CMK (cell line): ENCODE results near the gene SPAG9.

Source experiments
- DNase-seq: peaks from one replicate; pipeline ENCODE4 v3.0.0-alpha.2; 2010; ENCODE audit warnings: low read depth

SPAG9 gene

GRCh38 chr17:50988427-50988826 is 132.2 kb downstream of the SPAG9 start:
- no peak for DNase-seq

GRCh38 chr17:50986989-50987660 is 133.5 kb downstream of the SPAG9 start:
- no peak for DNase-seq

- no peak for DNase-seq
These were observed 139.4 kb downstream of the SPAG9 start for GRCh38 chr17:50981279-50981678.

GRCh38 chr17:50979524-50979927 is 141.1 kb downstream of the SPAG9 start:
- no peak for DNase-seq

- DNase-seq: no peak
These were observed 143.0 kb downstream of the SPAG9 start for GRCh38 chr17:50977487-50978159.

GRCh38 chr17:50976951-50977472 is 143.7 kb downstream of the SPAG9 start:
- no peak for DNase-seq

- DNase-seq: no peak
These were observed 146.8 kb downstream of the SPAG9 start for GRCh38 chr17:50973557-50974494.

- DNase-seq: no peak
These were observed 148.1 kb downstream of the SPAG9 start for GRCh38 chr17:50972577-50972976.

GRCh38 chr17:50967795-50968194 is 152.9 kb downstream of the SPAG9 start:
- no peak for DNase-seq

- no peak for DNase-seq
These were observed 154.5 kb downstream of the SPAG9 start for GRCh38 chr17:50966163-50966666.

GRCh38 chr17:50963139-50963538 is 157.5 kb downstream of the SPAG9 start:
- no peak for DNase-seq

- DNase-seq: no peak
These were observed 159.1 kb downstream of the SPAG9 start for GRCh38 chr17:50961282-50962220.

- DNase-seq: no peak
These were observed 161.3 kb downstream of the SPAG9 start for GRCh38 chr17:50959341-50959740.

- no peak for DNase-seq
These were observed 162.8 kb downstream of the SPAG9 start for GRCh38 chr17:50957600-50958575.

GRCh38 chr17:50956750-50957523 is 163.7 kb downstream of the SPAG9 start:
- DNase-seq: no peak

- DNase-seq: no peak
These were observed 164.3 kb downstream of the SPAG9 start for GRCh38 chr17:50956409-50956749.

- DNase-seq: no peak
These were observed 165.0 kb downstream of the SPAG9 start for GRCh38 chr17:50955667-50956120.

GRCh38 chr17:50955160-50955559 is 165.5 kb downstream of the SPAG9 start:
- DNase-seq: no peak

- no peak for DNase-seq
These were observed 166.0 kb downstream of the SPAG9 start for GRCh38 chr17:50954641-50955121.
